Measurements from ENCODE around the gene CPAMD8.

- TF ChIP-seq CTCF (IDR thresholded peaks at IDR 0.05) (no peak), POLR2A (IDR thresholded peaks at IDR 0.05) (no peak), POLR2AphosphoS5 (IDR thresholded peaks at IDR 0.05) (no peak)
These were observed 4.6 kb downstream of the CPAMD8 start for GRCh38 chr19:17021793-17022590.

Data from suprapubic skin (tissue), 4 donors.